HCT116 (cell line): ENCODE results near the gene SLC25A17.
"Not testable (repeated sequence)": the region's sequence is repeated elsewhere in the genome, so short reads cannot be mapped to it uniquely, and the experiment has no call there.

Experiments
- CEBPB ChIP-seq: IDR thresholded peaks from 2 replicates; pipeline ENCODE4 v1.6.1; 2012; ENCODE audit warnings: low read depth
- CTCF ChIP-seq, 3 experiments: fragments of 200-600 bp in 1 of 3; sonication (generic) in 1 of 3; IDR thresholded peaks in 2 of 3; conservative IDR thresholded peaks in 1 of 3; 2 replicates each; pipeline ENCODE4 v1.5.1; 2012 to 2017; ENCODE audit warnings: low read depth in 2 of 3, low read length in 2 of 3, antibody characterized with exemption in 1 of 3, borderline replicate concordance in 1 of 3, control low read depth in 1 of 3, mild to moderate bottlenecking in 1 of 3, mixed read lengths in 1 of 3, mixed run types in 1 of 3, moderate library complexity in 1 of 3; ENCODE audit not compliant: insufficient read depth in 1 of 3
- EZH2 ChIP-seq: fragments of 200-600 bp; sonication (generic); IDR thresholded peaks from 2 replicates; pipeline ENCODE4 v1.6.1; 2017; ENCODE audit warnings: antibody characterized with exemption, mixed run types
- FOSL1 ChIP-seq: IDR thresholded peaks from 2 replicates; pipeline ENCODE4 v1.6.1; 2012; ENCODE audit warnings: low read depth
- POLR2A ChIP-seq: IDR thresholded peaks from 2 replicates; pipeline ENCODE4 v1.7.0; 2011; ENCODE audit warnings: borderline replicate concordance; ENCODE audit not compliant: insufficient read depth, insufficient read length; ENCODE audit errors: extremely low read depth
- POLR2AphosphoS5 ChIP-seq: IDR thresholded peaks from 2 replicates; pipeline ENCODE4 v1.6.1; 2011; ENCODE audit warnings: mild to moderate bottlenecking, low read depth, low read length, moderate library complexity
- RAD21 ChIP-seq: IDR thresholded peaks from 2 replicates; pipeline ENCODE4 v1.6.1; 2012; ENCODE audit warnings: low read depth, mild to moderate bottlenecking
- SIN3A ChIP-seq: IDR thresholded peaks from 2 replicates; pipeline ENCODE4 v1.6.1; 2012; ENCODE audit warnings: low read depth
- SP1 ChIP-seq: IDR thresholded peaks from 2 replicates; pipeline ENCODE4 v1.6.1; 2012; ENCODE audit warnings: low read depth
- YY1 ChIP-seq: IDR thresholded peaks from 2 replicates; pipeline ENCODE4 v1.6.1; 2011; ENCODE audit warnings: low read length, low read depth, moderate library complexity, mild to moderate bottlenecking; ENCODE audit not compliant: insufficient replicate concordance; ENCODE audit errors: extremely low read depth
- ZBTB33 ChIP-seq: IDR thresholded peaks from 2 replicates; pipeline ENCODE4 v1.6.1; 2011; ENCODE audit warnings: mild to moderate bottlenecking, low read length, moderate library complexity; ENCODE audit not compliant: insufficient replicate concordance; ENCODE audit errors: extremely low read depth
- ZFX ChIP-seq: fragments of 450-650 bp; IDR thresholded peaks from 2 replicates; pipeline ENCODE4 v1.6.1; 2017

GRCh38 chr22:40758851-40759250 lies 60.3 kb downstream of the SLC25A17 start:
- not testable (repeated sequence) for TF ChIP-seq CTCF (IDR thresholded peaks at IDR 0.05 in 2 of 3, conservative IDR thresholded peaks at IDR 0.05 in 1 of 3; ENCODE audit: borderline replicate concordance in 1 of 3, insufficient read depth in 1 of 3, low read depth in 2 of 3, low read length in 2 of 3); ZFX; POLR2A; YY1; EZH2; SIN3A; POLR2AphosphoS5; ZBTB33; SP1; FOSL1; CEBPB; RAD21
